ENCODE results near the gene HTR4.

HTR4 gene

DNA sequence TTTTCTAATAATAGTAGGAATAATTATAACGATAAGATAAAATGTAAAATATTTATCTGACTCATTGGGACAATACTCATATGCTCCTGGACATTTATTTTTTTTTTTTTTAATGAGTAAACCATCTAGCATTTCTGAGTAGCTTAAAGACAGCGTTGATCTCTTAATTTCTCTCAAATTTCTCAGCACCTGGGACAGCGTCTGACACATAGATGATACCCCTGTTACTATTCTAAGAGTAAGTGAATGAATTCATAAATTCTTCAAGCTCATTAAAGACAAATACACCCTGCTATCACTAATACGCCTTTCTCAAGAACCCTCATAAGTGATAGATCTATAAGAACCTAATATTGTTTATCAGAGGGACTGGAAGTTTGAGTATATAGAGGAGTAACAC lies 12.0 kb upstream of the HTR4 start:
- TF ChIP-seq, protein P1, sequence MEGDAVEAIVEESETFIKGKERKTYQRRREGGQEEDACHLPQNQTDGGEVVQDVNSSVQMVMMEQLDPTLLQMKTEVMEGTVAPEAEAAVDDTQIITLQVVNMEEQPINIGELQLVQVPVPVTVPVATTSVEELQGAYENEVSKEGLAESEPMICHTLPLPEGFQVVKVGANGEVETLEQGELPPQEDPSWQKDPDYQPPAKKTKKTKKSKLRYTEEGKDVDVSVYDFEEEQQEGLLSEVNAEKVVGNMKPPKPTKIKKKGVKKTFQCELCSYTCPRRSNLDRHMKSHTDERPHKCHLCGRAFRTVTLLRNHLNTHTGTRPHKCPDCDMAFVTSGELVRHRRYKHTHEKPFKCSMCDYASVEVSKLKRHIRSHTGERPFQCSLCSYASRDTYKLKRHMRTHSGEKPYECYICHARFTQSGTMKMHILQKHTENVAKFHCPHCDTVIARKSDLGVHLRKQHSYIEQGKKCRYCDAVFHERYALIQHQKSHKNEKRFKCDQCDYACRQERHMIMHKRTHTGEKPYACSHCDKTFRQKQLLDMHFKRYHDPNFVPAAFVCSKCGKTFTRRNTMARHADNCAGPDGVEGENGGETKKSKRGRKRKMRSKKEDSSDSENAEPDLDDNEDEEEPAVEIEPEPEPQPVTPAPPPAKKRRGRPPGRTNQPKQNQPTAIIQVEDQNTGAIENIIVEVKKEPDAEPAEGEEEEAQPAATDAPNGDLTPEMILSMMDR (IDR thresholded peaks at IDR 0.05; ENCODE audit: low read depth, low read length) = no peak
- Histone ChIP-seq H3K4me3 (ENCODE audit: low read depth, low read length) (no peak overlapping the region), H3K27ac (no peak overlapping the region), H3K27me3 (ENCODE audit: insufficient read depth, low read depth, severe bottlenecking) (peaks cover 14% of the 10 kb centered on the region), H3K36me3 (no peaks in the 10 kb centered on the region), H3K9me3 (ENCODE audit: severe bottlenecking) (no peaks in the 10 kb centered on the region)
- DNase-seq = no peak

DNA sequence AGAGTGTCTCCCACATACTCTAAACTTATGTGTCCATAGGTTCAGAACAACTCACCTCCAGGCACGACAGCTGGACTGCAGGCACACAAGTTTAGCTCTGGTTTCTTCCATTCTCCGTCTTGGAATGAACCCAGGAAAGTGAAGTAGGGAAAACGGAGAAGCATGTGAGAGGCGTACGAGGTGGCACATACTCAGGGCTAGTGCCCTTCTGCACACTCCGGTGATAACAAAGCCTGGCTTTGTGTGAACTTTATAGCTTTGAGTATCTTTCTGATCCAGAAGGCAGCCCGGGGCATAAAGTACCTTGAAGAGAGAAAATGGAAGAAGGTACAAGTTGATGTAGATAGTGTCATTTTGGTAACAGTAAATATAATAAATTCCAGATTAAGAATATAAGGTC lies 11.1 kb upstream of the HTR4 start:
- H3K9me3 ChIP-seq (ENCODE audit: severe bottlenecking) = no peaks in the 10 kb centered on the region
- H3K27me3 ChIP-seq (ENCODE audit: insufficient read depth, low read depth, severe bottlenecking) = peaks cover 14% of the 10 kb centered on the region
- no peak overlapping the region for H3K27ac ChIP-seq
- DNase-seq = no peak
- H3K36me3 ChIP-seq = no peaks in the 10 kb centered on the region
- H3K4me3 ChIP-seq (ENCODE audit: low read depth, low read length) = no peak overlapping the region
- TF ChIP-seq, protein P1 (IDR thresholded peaks at IDR 0.05; ENCODE audit: low read depth, low read length) = no peak

DNA sequence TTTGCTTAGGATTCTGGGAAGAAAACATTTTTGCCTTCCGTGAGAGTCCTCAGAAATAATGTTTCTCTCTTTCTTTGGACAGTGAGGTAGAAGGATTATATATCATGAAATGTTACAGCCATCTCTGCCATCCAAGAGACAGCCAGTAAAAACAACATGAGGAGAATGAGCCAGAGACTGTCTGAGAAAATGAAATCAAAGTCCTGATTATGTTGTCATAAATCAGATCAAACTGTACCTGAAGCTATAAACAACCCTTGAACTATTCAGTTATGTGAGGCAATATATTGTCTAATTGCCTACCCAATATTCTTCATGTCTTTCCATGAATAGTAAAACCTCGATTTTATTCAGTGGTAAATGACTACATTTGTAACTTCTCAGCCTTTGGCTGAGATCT lies 9.2 kb upstream of the HTR4 start:
- H3K27ac ChIP-seq = no peak overlapping the region
- TF ChIP-seq, protein P1 (IDR thresholded peaks at IDR 0.05; ENCODE audit: low read depth, low read length) = no peak
- H3K9me3 ChIP-seq (ENCODE audit: severe bottlenecking) = no peaks in the 10 kb centered on the region
- H3K36me3 ChIP-seq = no peaks in the 10 kb centered on the region
- H3K4me3 ChIP-seq (ENCODE audit: low read depth, low read length) = no peak overlapping the region
- peaks cover 21% of the 10 kb centered on the region for H3K27me3 ChIP-seq (ENCODE audit: insufficient read depth, low read depth, severe bottlenecking)
- no peak for DNase-seq

DNA sequence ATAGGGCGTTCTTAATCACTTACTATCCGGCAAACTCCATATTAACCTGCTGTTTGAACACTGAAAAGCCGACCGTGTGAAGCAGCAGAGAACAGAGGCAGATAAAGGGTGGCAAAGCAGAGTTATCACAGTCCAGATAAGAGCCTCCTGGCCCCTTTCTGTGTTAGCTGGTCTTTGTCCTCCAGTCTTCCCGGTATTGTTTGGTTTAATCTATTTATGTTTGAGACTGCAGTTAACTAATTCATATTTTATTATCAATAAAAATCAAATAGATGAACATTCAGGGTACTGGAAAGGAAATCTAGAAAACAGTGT lies 6.0 kb upstream of the HTR4 start:
- TF ChIP-seq, protein P1 (IDR thresholded peaks at IDR 0.05; ENCODE audit: low read depth, low read length) = no peak
- Histone ChIP-seq H3K9me3 (ENCODE audit: severe bottlenecking) (no peaks in the 10 kb centered on the region), H3K27ac (no peak overlapping the region), H3K4me3 (ENCODE audit: low read depth, low read length) (no peak overlapping the region), H3K36me3 (no peaks in the 10 kb centered on the region), H3K27me3 (ENCODE audit: insufficient read depth, low read depth, severe bottlenecking) (peaks cover 23% of the 10 kb centered on the region)
- no peak for DNase-seq

DNA sequence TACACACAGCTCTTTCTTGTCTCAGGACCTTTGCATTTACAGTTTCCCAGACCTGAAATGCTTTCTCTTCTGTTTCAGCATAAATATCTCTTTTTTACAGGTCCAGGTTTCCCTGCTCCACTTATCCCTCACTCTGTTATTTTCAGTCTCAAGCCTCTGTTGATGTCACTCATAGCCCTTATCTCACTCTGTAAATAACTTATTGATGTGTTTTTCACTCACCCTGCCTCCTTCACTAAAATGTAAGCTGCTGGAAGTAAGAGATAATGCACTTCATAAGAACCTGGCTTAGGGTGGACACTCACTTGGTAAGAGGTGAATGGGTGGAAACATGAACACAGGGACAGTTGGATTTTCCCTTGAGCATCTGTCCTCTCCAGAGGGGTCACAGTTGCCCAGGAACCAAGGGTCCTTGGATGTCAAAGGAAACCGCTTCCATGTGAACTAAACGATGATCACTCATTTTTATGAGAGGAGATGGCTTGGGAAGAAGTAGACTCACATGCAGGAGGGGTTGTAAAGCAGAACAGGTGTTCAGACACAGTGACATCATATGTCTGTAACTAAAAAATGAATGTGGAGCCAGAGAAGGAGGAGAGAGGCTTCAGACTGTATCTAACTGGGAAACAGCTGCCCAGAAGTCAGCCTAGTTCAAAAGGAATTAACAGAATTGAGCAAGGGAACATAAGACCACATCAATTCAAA lies 5.5 kb upstream of the HTR4 start:
- no peak for DNase-seq
- Histone ChIP-seq H3K36me3 (no peaks in the 10 kb centered on the region), H3K9me3 (ENCODE audit: severe bottlenecking) (no peaks in the 10 kb centered on the region), H3K27me3 (ENCODE audit: insufficient read depth, low read depth, severe bottlenecking) (peaks cover 28% of the 10 kb centered on the region), H3K4me3 (ENCODE audit: low read depth, low read length) (no peak overlapping the region), H3K27ac (no peak overlapping the region)
- TF ChIP-seq, protein P1 (IDR thresholded peaks at IDR 0.05; ENCODE audit: low read depth, low read length) = no peak

DNA sequence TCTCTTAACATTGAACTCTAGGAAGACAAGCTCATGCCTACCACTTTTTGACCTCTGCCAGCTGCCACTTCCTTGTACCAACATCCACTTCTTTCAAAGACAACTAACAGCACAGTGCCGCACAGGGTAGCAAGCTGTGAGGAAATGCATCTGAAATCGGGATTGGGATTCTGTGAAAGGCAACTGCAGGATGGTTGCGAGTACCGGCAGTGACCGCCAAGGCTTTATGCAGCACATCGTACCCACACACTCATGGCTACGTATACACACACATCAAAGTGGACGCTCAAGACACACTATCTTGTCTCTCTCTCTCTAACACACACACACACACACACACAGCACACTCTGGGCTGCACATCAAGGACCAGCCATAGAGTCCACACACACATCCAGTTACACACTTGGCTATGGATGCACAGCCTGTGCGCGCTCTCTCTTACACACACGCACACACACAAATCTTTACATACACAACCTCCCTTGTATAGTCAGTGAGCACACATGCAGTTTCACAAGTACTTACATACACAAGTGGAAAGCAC lies 964 bp downstream of the HTR4 start:
- Histone ChIP-seq H3K27ac (no peak overlapping the region), H3K4me3 (ENCODE audit: low read depth, low read length) (no peak overlapping the region)

More for the DNA sequence above, 964 bp downstream of the HTR4 start:
- Histone ChIP-seq H3K36me3 (no peaks in the 10 kb centered on the region), H3K9me3 (ENCODE audit: severe bottlenecking) (no peaks in the 10 kb centered on the region), H3K27me3 (ENCODE audit: insufficient read depth, low read depth, severe bottlenecking) (peaks cover 35% of the 10 kb centered on the region)
- TF ChIP-seq, protein P1 (IDR thresholded peaks at IDR 0.05; ENCODE audit: low read depth, low read length) = no peak
- DNase-seq = no peak
